Fibroblast of skin of right biceps (primary cell): ENCODE data around the gene KIRREL3.

Experiments used
- DNase-seq: peaks from one replicate; pipeline ENCODE4 v3.0.0-alpha.2; 2013

KIRREL3 gene

DNA sequence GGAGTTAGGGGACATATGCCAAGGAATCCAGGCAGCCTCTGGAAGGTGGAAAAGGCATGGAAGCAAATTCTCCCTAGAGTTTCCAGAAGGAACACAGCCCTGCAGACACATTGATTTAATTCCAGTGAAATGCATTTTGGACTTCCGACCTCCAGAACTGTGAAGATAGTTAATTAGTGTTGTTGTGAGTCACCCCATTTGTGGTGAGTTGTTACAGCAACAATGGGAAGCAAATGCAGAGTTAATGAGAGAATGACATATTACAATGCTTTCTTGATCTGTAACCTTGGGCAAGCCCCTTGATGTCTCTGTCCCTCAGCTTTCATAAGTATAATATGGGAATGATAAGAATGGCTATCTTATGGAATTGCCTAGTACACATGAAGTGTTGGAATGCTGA, 178.7 kb downstream of the KIRREL3 start:
- DNase-seq, result peak; percentile 36

GRCh38 chr11:126819194-126819593, 181.4 kb downstream of the KIRREL3 start:
- DNase-seq, result no peak

DNA sequence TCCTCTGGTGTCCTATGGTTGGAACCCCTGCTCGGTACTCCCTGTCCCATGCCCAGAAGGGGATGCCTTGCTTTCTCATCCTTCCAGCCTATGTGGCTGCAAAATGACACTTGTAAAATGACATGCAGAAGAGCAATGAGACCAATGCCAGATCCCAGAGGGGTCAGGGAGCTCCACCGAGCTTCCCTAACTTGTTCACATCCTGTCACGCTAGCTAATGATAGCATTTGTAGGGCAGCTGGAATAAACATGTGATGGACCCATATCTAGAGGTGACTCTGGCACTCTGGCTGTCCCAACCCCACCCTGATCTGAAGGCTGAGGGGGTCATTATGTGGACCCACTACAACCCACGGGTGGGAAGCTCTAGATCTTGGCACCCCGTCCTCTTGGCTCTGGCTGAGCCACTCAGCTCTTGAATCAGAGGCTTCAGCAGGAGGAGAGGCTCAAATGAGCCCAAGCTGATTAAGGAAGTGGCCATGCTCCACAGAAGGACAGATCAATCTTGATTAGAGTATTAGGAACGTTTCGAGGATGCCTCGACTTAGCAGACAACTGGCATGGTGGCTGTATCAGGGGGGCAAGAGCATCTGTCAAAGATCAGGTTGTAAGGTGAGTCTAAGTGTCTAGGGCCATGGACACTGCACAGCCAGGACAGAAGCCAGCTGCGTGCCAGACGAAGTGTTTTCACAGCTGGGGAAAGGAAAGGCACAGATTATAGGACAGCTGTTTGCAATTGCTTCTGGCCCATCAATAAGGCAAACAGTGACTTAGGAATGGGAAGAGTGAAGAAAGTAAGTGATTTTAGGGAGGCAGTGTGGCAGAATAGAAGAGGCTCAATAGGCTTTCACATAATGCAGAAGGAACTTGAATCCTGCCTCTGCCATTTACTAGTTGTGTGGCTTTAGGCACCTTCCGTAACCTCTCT, 182.8 kb downstream of the KIRREL3 start:
- peak; percentile 14 for DNase-seq

- DNase-seq, result peak; percentile 65
Measured at GRCh38 chr11:126817096-126817495, 183.5 kb downstream of the KIRREL3 start.

DNA sequence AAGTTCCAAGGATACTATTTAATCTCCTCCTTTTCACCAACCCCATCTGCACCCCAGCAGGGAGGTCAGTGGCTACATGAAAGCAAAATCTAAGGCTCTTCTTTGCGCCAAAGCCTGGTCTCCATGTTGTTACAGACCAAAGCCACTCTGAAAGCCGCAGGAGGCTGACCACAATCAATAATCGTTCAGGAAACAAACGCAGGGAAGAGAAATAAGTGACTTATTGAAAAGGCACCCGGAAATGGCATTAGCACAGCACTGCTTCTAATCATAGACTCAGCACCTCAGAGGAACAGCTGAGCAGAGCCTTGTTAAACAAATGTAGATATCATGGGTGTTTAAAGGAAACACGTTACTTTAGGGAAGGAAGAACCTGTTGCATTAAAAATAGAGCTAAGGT, 183.9 kb downstream of the KIRREL3 start:
- DNase-seq, result peak; percentile 59

DNA sequence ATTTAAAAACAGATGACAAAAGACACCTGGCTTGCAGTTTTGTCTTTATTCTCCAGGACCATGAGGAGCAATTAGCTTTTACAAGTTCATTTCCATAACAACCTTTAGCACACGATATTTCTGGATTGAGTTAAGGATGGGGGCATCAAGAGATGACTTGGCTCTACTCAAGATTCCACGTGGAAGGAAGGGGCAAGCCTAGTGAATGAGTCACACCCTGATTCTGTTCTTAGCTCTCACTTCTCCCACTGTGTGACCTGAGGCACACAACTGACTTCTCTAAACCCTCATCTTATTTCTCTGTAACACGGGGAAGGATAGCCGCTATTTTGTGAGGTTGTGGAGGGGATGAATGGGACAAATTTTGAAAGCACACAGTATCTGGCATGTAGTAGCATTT, 185.5 kb downstream of the KIRREL3 start:
- peak; percentile 75 for DNase-seq

DNA sequence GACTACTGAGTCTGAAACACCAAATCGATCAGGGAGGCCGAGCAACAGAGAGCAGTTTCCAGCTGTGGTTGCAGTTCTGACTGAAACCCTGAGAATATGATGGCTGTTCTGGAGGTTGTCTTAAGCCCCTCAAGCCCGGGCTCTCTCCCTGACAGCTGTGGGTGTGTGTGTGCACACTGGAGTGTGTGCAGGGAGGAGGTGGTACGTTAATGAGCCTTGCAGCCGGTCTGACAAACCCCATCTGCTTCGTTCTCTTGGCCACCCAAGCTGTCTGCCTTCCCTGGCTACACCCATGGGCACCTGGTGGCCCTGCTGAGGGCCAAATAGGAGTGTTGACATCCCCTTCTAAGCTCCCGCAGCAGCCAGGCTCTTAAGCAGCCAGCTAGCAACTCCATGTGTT, 189.8 kb downstream of the KIRREL3 start:
- no peak for DNase-seq

DNA sequence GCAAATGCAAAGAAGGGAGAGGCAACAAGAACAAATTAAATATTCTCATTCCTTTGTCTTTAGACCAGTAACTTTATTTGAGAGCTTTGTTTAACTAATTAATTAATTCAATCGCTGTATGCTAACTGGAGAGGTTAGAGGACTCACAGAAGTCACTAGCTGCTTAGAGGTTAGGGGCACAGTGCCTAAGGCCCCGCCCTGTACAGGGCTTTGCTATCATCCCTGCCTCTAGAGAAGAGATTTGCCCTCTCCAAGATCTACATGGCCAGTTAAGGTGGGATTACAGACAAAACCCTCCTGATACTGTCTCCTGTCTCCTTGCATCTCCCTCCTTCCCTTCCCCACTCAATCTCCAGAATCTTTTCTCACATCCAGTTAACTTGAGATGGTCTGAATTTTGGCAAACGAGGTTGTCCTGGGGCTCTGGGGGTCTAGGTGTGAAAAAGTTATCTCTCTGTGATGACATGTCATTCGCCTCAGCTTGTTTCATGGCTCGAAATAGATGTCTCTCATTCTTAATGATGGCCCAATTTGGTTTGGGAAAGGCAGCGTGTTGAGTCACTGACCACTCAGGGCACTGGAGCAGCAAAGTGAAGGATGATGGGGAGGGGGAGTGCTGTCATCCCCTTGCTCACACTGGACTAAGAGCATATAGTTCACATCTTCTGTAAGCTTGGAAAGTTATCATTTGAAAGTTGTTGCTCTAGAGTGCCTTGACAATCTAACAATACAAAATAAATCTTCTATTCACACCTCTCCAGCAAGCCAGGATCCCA, 190.9 kb downstream of the KIRREL3 start:
- peak; percentile 24 for DNase-seq

- DNase-seq, result no peak
Measured at GRCh38 chr11:126808836-126809235, 191.7 kb downstream of the KIRREL3 start.

DNA sequence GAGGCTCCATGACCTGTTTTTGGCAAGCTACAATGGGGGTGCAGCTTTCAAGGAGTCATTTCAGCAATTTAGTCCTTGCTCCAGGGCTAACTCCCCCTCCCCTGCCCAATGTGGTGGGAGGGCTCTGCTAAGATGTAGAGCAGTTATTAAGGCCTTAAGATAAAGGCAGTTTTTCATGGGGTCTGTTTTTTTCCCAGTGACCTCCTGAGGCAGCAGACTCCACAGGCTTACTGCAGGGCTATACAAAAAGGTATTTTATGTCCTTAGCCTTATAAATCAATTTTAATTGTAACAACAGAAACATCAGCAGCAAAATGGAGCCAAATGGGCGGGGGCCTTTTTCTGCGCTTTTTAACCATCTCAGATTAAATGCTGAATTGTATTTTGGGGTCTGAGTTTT, 192.3 kb downstream of the KIRREL3 start:
- DNase-seq, result no peak

- no peak for DNase-seq
Measured at GRCh38 chr11:126805870-126806269, 194.7 kb downstream of the KIRREL3 start.

DNA sequence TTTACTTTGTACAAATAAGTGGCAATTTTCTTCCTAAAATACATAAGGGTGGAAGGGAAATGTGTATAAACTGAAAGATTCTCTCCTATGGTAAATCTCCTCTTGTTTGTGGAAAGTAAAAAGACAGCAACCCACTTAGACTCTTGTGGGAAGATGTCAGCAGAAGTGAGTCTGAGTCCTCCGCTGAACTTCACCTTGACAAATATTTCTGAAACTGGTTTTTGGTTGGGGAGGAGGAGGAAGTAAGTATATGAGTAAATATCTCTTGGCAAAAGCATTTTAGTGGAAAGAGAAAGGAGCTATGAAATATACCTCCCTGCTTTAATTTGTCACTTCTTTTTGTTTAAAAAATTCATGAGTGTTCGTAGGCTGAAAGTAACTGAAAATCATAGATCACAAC, 196.2 kb downstream of the KIRREL3 start:
- DNase-seq, result no peak

DNA sequence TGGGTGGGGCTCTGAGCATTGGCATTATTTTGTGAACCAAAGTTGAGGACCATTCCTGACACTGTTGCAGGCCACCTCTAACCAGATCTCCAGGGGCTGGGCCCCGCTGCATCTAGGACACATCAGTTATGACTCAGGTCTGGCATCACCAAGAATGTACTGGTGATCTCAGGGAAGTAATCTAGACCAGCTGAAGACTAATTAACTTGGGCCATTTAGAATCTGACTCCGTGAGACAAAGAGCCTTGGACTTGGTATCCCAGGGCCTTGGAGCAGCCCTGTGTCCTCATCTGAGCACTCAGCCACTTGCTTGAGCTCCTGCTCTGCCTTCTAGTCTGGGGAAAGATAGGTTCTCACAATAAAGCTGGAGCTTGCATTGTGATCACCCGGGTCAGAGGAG, 200.6 kb downstream of the KIRREL3 start:
- peak; percentile 82 for DNase-seq

DNA sequence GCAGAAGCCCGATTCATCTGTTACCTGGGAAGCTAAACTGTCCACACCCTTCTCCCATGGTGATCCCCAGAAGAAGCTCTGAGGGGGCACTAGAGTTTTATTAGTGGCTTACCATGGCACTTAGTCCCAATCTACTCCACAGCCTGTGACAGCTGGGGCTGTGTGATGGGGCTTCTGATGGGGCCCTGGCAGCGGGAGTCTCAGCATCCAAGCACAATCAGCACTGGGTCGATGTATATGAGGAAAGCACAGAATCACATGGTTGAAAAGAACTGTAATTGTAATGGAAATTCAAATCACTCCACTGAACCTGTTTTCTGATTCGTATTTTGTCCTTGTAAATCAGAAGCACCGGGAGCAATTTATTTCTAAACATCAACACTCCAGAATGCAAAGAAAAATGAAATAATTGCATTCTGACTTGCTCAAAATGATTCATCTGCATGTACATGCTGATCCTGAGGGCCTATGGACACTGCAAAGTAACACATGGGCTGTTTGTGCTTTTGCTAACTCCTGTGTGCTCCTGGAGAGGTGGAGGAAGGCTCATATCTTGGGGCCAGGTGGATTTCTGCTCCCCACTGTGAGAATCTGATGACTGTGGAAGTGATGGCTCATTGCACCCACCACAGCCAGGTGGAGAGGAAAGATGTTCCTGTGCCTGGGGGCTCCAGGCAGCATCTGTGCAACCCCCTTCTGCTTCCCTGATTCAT, 203.0 kb downstream of the KIRREL3 start:
- DNase-seq, result no peak

GRCh38 chr11:126793596-126793995, 207.0 kb downstream of the KIRREL3 start:
- DNase-seq, result no peak

DNA sequence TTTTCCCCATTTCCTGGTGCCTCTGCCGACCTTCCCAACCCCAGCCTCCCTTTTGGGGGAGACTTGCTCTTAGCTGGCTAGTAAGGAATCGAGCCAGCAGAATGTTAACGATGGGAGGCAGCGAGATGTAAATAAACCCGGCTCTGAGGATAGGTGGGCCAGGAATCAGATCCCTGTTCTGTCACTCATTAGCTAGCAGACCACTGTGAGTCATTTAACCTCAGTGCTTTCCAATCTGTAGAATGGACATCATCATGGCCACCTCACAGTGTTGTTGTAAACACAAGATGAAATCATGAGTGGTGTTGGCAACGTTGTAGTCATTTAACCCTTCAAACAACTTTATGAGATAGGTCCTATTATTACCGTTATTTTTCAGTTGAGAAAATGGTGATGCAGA, 208.6 kb downstream of the KIRREL3 start:
- DNase-seq, result no peak

DNA sequence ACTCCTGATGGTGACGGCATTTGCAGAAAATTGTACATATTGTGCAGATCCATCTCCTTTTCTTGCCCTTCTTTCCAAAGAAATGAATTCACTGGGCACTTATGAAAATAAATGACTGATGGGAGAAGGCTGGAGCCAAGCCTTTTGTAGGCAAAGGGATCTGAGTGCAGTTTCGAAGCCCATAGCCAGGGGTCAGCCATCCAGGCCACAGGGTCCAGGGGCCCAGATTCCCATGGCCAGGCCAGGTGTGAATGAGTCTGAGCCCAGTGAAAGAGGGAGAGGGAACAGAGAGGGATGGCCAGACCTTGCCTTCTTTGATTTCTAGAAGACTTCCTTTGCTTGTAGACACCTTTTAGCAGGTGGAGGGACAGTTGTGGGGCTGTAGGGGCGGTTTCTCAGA, 209.1 kb downstream of the KIRREL3 start:
- DNase-seq, result no peak

DNA sequence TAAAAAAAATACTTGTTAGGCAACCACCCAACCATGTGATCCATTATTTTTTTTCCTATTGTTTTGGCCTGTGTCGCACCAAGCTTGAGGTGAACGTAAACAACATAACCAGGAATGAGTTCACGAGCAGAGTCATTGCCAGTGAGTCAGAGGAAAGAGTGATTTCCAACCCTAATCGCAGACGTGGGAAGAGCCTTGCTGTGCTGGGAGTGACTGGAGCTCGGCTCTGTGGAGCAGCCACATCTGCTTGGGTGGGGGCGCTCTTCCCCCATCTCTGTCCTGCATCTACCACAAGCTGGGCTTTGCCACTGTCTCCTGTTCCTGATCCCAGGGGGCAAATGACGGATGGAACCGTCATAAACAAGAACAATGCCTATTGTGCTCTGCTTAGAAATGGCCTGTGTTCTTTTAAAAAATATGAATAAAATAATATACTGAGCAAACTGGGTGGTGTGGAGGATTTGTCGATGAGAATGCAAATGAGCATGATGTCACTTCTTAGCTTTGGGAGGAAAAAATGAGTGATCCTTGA, 210.0 kb downstream of the KIRREL3 start:
- peak; percentile 91 for DNase-seq

DNA sequence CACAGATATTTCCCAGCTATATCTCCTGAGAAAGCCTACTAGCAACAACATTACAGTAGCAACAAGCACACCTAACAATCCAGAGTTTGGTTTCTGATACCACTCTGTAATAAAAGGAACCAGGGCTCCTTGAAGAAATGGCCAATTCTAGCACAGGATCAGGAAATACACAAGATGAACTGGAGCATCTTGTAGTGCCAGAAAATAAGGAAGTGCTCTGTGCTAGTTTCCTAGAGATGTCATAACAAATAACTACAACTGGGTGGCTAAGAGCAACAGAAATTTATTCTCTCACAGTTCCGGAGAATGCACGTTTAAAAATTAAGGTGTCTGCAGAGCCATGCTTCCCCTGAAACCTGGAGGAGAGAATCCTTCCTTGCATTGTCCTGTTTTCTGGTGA, 217.8 kb downstream of the KIRREL3 start:
- DNase-seq, result no peak

DNA sequence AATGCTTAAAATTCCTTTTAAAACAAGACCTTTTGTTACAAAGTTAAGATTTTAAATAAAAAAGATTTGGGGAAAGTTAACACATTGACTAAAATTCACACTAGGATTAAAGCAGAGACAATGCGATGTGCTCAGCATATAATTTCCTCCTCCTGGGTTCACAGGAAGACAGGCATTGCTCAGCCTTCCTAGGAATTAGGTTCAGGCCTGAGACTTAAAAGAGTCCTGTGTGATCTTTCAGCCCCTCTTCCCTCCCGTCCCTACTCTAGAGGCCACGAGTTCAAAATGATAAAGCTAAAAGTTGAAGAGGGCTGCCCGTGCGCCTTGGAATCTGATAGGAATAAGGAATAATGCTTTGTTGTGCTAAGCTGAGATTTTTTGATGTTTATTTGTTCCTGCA, 218.6 kb downstream of the KIRREL3 start:
- no peak for DNase-seq

GRCh38 chr11:126776119-126776518, 224.5 kb downstream of the KIRREL3 start:
- no peak for DNase-seq

DNA sequence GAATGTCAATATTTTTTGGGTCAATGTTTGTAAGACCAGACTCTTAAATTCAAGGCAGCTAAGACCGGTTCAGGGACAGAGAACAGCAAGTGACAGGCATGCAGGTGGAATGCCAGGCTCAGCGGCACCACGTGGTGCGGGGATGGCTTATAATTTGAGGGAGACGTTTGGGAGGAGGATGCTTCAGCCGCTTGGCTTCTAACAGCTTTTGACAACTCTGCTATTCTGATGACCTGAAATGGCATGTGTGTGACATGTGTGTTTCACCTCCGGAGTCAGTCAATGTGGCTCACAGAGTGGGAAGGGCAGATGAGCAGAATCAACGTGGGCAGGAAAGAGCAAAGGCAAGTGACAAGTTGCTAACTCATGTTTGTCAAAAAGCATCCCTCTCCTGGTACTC, 228.3 kb downstream of the KIRREL3 start:
- no peak for DNase-seq

DNA sequence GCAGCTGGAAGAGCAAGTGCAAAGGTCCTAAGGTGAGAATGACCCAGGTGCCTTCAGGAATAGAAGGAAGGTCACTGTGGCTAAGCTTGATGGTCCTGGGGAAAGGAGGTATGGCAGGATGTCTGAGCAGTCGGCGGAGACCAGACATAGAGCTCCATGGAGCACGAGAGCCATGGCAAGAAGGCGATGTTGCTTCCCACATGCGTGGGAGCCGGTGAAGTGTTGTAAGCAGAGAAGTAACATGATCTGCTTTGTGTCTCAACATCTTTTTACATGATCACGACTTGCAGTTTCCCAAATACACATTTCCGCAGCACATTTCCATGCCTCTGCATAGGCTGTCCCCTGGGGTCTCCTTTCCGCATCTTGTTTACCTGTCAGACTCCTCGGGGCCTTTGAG, 231.9 kb downstream of the KIRREL3 start:
- no peak for DNase-seq
